Midbrain (tissue), 1 donor: ENCODE measurements around the gene CHST15.
"Not testable (repeated sequence)": the region's sequence is repeated elsewhere in the genome, so short reads cannot be mapped to it uniquely, and the experiment has no call there.

Experiments used
- DNase-seq: peaks from one replicate; lab custom pipeline; 2025; lab: John Stamatoyannopoulos, UW

CHST15 gene

GRCh38 chr10:124099604-124100003 is 6.2 kb upstream of the CHST15 start:
- no peak for DNase-seq

- no peak for DNase-seq
Measured at GRCh38 chr10:124098575-124098974, 5.2 kb upstream of the CHST15 start.

GRCh38 chr10:124097883-124098282 is 4.5 kb upstream of the CHST15 start:
- DNase-seq, result no peak

- no peak for DNase-seq
Measured at GRCh38 chr10:124096494-124096893, 3.1 kb upstream of the CHST15 start.

GRCh38 chr10:124095801-124096200 is 2.4 kb upstream of the CHST15 start:
- DNase-seq, result not testable (repeated sequence)

GRCh38 chr10:124095096-124095495 is 1.7 kb upstream of the CHST15 start:
- DNase-seq, result no peak

- peak; percentile 57 for DNase-seq
Measured at GRCh38 chr10:124094419-124094785, 1.0 kb upstream of the CHST15 start.

GRCh38 chr10:124093774-124094418 is 498 bp upstream of the CHST15 start:
- DNase-seq, result peak; percentile 57

- DNase-seq, result peak; percentile 39
Measured at GRCh38 chr10:124092250-124092859, 1.0 kb downstream of the CHST15 start.

GRCh38 chr10:124091646-124092249 is 1.6 kb downstream of the CHST15 start:
- DNase-seq, result no peak

- DNase-seq, result no peak
Measured at GRCh38 chr10:124090601-124091209, 2.7 kb downstream of the CHST15 start.

- DNase-seq, result no peak
Measured at GRCh38 chr10:124089859-124090258, 3.5 kb downstream of the CHST15 start.

- no peak for DNase-seq
Measured at GRCh38 chr10:124088915-124089314, 4.5 kb downstream of the CHST15 start.

GRCh38 chr10:124087672-124088634 is 5.4 kb downstream of the CHST15 start:
- DNase-seq, result no peak

GRCh38 chr10:124086787-124087671 is 6.4 kb downstream of the CHST15 start:
- DNase-seq, result no peak

- no peak for DNase-seq
Measured at GRCh38 chr10:124086097-124086710, 7.2 kb downstream of the CHST15 start.

- no peak for DNase-seq
Measured at GRCh38 chr10:124085680-124086079, 7.7 kb downstream of the CHST15 start.

- no peak for DNase-seq
Measured at GRCh38 chr10:124084708-124085107, 8.7 kb downstream of the CHST15 start.

GRCh38 chr10:124083740-124084397 is 9.5 kb downstream of the CHST15 start:
- DNase-seq, result no peak
